Cardiac muscle cell (in vitro differentiated cells and primary cell): ENCODE data around the gene PSMC1. TPM values are rescaled to one million over a fixed set of nuclear protein-coding genes. Genes with fewer than 3 reads are reported as not detected.
A peak's percentile ranks its signal among the peaks of the same experiment; 100 is the strongest.

Source experiments
- DNase-seq, 2 donors: peaks; one replicate each; pipeline versions ENCODE4 v3.0.0 to v3.0.0-alpha.2; 2010 to 2017; ENCODE audit warnings: low read depth in 1 of 2, low spot score in 1 of 2
- H3K27ac ChIP-seq: fragments of 200-600 bp; sonication (generic); 2 replicates; pipeline ENCODE4 v1.5.1; 2016
- H3K27me3 ChIP-seq: fragments of 200-600 bp; sonication (generic); 2 replicates; pipeline ENCODE4 v1.6.0; 2016; ENCODE audit warnings: control low read depth
- H3K36me3 ChIP-seq: fragments of 200-600 bp; sonication (generic); 2 replicates; pipeline ENCODE4 v1.5.1; 2016; ENCODE audit warnings: control low read depth
- H3K4me1 ChIP-seq: fragments of 200-600 bp; sonication (generic); 2 replicates; pipeline ENCODE4 v1.8.1; 2017; ENCODE audit warnings: low read depth, mild to moderate bottlenecking, mixed run types
- H3K4me3 ChIP-seq: fragments of 200-600 bp; sonication (generic); 2 replicates; pipeline ENCODE4 v1.5.1; 2016; ENCODE audit warnings: mild to moderate bottlenecking
- H3K9me3 ChIP-seq: fragments of 200-600 bp; sonication (generic); 2 replicates; pipeline ENCODE4 v1.5.1; 2017; ENCODE audit warnings: low read depth, mild to moderate bottlenecking, control low read depth
- polyA plus RNA-seq: library from polyadenylated mRNA; unstranded; fragments of >200 nt; fragmentation: Nextera tagmentation; extraction: Ambion mirVana; gene quantifications from 2 replicates; pipeline ENCODE4 v1.2.1, GENCODE V29; 2016
- total RNA-seq: library from RNA; depleted of rRNA; stranded (reverse); fragments of >200 nt; gene quantifications from 2 replicates; pipeline ENCODE4 v1.2.3, GENCODE V29; 2016
- TF ChIP-seq, protein P1 (sequence below): IDR thresholded peaks from 2 replicates; pipeline ENCODE4 v1.5.1; 2012; ENCODE audit warnings: low read depth, mild to moderate bottlenecking, low read length

The PSMC1 gene
- total and polyA plus RNA-seq, 2 experiments from 2014 or later: 164 to 280 TPM

DNA sequence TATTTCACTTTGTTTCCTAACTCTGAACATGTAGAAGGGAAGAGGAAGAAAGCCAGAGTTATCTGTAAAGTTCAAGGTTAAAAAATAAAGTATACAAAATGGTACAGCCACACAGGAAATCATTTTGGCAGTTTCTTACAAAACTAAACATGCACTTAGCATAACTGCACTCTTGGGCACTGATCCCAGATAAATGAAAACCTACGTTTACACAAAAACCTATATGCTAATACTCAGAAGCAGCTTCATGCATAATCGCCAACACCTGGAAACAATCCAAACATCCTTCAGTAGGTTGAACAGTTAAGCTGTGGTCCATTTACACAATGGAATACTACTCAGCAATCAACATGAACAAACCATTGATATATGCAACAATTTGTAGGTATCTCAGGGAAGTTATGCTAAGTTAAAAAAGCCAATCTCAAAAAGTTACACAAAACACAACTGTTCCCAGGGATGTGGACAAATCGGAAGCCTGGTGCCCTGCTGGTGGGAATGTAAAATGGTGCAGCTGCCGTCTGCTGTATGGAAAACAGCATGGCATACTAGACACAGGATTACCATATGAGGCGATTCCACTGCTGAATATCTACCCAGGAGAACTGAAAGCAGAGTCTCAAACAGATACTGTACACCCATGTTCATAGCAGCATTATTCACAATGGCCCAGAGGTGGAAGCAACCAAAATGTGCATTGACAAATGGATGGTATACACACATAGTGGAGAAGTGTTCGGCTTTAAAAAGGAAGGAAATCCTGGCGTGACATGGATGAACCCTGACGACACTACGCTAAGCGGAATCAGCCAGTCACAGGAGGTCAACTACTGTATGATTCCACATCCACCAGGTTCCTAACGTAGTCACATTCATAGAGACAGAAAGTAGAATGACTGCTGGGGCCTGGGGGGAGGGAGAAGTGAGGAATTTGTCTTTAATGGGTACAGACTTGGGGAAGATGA lies 37.7 kb downstream of the PSMC1 start:
- H3K27ac ChIP-seq: no peak overlapping the region
- TF ChIP-seq, protein P1, sequence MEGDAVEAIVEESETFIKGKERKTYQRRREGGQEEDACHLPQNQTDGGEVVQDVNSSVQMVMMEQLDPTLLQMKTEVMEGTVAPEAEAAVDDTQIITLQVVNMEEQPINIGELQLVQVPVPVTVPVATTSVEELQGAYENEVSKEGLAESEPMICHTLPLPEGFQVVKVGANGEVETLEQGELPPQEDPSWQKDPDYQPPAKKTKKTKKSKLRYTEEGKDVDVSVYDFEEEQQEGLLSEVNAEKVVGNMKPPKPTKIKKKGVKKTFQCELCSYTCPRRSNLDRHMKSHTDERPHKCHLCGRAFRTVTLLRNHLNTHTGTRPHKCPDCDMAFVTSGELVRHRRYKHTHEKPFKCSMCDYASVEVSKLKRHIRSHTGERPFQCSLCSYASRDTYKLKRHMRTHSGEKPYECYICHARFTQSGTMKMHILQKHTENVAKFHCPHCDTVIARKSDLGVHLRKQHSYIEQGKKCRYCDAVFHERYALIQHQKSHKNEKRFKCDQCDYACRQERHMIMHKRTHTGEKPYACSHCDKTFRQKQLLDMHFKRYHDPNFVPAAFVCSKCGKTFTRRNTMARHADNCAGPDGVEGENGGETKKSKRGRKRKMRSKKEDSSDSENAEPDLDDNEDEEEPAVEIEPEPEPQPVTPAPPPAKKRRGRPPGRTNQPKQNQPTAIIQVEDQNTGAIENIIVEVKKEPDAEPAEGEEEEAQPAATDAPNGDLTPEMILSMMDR: no peak
- H3K4me3 ChIP-seq: no peak overlapping the region
- no peaks in the 10 kb centered on the region for H3K9me3 ChIP-seq
- no peaks in the 10 kb centered on the region for H3K4me1 ChIP-seq
- DNase-seq: no peak
- H3K27me3 ChIP-seq: no peaks in the 10 kb centered on the region
- peaks cover 10% of the 10 kb centered on the region for H3K36me3 ChIP-seq

DNA sequence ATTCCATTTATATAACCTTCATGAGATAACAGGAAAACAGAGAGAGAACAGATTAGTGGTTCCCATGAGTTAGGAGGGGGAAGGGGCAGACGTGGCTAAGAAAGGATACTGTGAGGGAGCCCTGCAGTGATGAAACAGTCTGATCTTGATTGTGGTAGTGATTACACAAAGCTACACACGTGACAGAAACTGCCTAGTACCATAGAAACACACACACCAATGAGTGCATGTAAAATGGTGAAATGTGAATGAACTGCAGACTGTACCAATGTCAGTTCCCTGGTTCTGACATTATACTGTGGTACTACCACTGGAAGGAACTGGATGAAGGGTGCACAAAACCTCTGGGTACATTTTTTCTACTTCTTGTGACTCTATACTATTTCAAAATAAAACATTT lies 38.5 kb downstream of the PSMC1 start:
- no peaks in the 10 kb centered on the region for H3K27me3 ChIP-seq
- TF ChIP-seq, protein P1: no peak
- H3K9me3 ChIP-seq: no peaks in the 10 kb centered on the region
- peak in 1 of 2 donors; percentile 41 for DNase-seq
- H3K4me1 ChIP-seq: no peaks in the 10 kb centered on the region
- peaks cover 8% of the 10 kb centered on the region for H3K36me3 ChIP-seq
- no peak overlapping the region for H3K27ac ChIP-seq
- no peak overlapping the region for H3K4me3 ChIP-seq

DNA sequence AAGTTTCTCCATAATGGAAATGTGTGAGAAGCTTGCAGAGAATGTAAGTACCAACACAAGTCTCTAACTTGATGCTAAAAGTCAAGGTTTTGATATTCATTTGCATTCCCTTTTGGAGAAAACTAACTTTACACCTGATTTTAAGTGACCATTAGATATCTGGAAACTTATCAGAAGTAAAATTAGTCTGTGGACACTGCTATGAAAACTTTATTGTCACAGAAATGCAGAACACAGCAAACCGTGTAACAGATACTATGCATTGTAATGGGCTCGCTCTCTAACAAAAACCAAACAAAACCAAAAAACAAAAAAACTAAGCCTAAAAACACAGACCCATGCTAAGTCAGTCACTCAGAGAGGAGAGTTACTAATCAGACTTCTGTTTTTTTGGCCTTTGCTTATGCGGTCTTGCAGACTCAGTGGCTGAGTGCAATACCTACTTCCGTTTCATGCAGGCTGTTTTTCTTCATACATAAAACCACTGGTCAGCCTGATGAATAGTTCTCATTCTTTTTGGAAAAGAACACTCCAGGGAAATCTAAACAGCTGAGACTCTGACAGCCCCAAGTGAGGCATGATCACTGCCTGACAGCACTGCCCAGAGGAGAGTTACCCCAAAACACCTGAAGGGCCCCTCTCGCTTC lies 39.6 kb downstream of the PSMC1 start:
- H3K27ac ChIP-seq: no peak overlapping the region
- no peaks in the 10 kb centered on the region for H3K9me3 ChIP-seq
- no peaks in the 10 kb centered on the region for H3K27me3 ChIP-seq
- peaks cover 3% of the 10 kb centered on the region for H3K36me3 ChIP-seq
- peak in 1 of 2 donors; percentile 56 for DNase-seq
- TF ChIP-seq, protein P1: no peak
- no peak overlapping the region for H3K4me3 ChIP-seq
- no peaks in the 10 kb centered on the region for H3K4me1 ChIP-seq

DNA sequence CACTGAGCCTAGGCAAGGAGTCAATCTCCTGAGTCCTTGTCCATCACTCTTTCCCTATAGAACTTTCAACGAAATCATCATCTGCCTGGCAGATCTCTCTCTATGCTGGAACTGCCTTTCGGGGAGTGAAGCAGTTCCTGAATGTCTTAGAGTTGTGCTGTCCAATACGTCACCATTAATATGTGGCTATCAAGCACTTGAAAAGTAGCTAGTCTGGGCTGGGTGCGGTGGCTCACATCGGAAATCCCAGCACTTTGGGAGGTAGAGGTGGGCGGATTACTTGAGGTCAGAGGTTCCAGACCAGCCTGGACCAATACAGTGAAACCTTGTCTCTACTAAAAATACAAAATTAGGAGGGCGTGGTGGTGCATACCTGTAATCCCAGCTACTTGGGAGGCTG lies 40.3 kb downstream of the PSMC1 start:
- peaks cover 3% of the 10 kb centered on the region for H3K36me3 ChIP-seq
- H3K27ac ChIP-seq: no peak overlapping the region
- H3K4me1 ChIP-seq: no peaks in the 10 kb centered on the region
- H3K9me3 ChIP-seq: no peaks in the 10 kb centered on the region
- no peak overlapping the region for H3K4me3 ChIP-seq
- DNase-seq: no peak
- no peaks in the 10 kb centered on the region for H3K27me3 ChIP-seq
- TF ChIP-seq, protein P1: no peak

DNA sequence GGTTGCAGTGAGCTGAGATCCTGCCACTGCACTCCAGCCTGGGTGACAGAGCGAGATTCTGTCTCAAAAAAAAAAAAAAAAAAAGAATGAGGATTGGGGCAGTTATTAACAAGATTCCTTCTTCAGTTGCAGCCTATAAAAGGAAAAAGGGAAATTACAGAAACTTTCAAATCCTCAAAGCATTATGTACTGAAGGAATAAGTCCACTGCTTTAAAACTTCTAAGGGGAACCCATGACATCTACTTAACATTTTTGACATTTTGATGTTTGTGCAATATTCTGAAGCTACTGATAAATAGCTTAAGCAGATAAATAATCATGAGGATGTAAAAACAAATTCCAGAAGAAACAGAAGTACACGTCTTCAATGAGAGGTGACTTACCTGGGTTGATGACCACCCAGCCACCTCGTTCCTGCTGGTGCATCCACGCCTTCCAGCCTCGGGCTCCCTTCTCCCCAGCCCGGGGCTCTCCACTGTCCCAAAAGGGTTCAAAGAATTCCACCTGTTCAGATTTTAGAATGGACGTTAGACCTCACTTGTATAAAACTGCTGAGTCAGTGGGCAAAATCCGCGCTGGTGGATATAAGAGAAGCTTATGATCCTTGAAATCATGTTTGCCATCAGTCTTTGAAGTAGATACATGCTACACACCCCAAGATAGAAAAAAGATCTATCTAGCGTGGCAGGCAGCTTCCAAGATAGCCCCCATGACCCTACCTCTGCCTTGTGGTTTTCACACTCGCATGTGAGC lies 41.7 kb downstream of the PSMC1 start:
- Histone ChIP-seq H3K4me3 (no peak overlapping the region), H3K27ac (no peak overlapping the region), H3K27me3 (no peaks in the 10 kb centered on the region), H3K9me3 (no peaks in the 10 kb centered on the region), H3K36me3 (peaks cover 4% of the 10 kb centered on the region), H3K4me1 (peaks cover 12% of the 10 kb centered on the region)
- TF ChIP-seq, protein P1: no peak
- DNase-seq: no peak
